SK-N-SH treated with all-trans-retinoic acid at 6 μM for 48 hours (cell line): Measurements from ENCODE around the gene RBM7.

ENCODE experiments used
- ATAC-seq: fragments of 200-7000 bp; cut with Tn5 transposase; 3 replicates; pipeline ENCODE4 v1.9.1; 2020; ENCODE audit warnings: mild to moderate bottlenecking, moderate library complexity
- ARNTL ChIP-seq: fragments of 450-650 bp; formaldehyde crosslinking; IDR thresholded peaks from 2 replicates; pipeline ENCODE4 v1.5.0; 2020; ENCODE audit warnings: low read depth, mild to moderate bottlenecking, moderate library complexity, borderline replicate concordance
- BACH2 ChIP-seq: fragments of 250-450 bp; sonication (Bioruptor Pico); IDR thresholded peaks from 2 replicates; pipeline ENCODE4 v1.9.0; 2021; ENCODE audit warnings: mild to moderate bottlenecking, borderline replicate concordance
- CSDC2 ChIP-seq: fragments of 250-450 bp; sonication (Bioruptor Pico); IDR thresholded peaks from 2 replicates; pipeline ENCODE4 v1.5.0; 2020; ENCODE audit warnings: mild to moderate bottlenecking, moderate library complexity
- CSRNP3 ChIP-seq: fragments of 250-450 bp; sonication (Bioruptor Pico); IDR thresholded peaks from 2 replicates; pipeline ENCODE4 v1.5.1; 2021; ENCODE audit warnings: mild to moderate bottlenecking, moderate library complexity
- ESRRG ChIP-seq: fragments of 250-450 bp; sonication (Bioruptor Pico); IDR thresholded peaks from 2 replicates; pipeline ENCODE4 v1.6.1; 2021; ENCODE audit warnings: mild to moderate bottlenecking
- GLIS3 ChIP-seq: fragments of 250-450 bp; sonication (Bioruptor Pico); IDR thresholded peaks from 2 replicates; pipeline ENCODE4 v1.5.0; 2020; ENCODE audit warnings: mild to moderate bottlenecking, moderate library complexity
- ISL1 ChIP-seq: fragments of 250-450 bp; sonication (Bioruptor Pico); IDR thresholded peaks from 2 replicates; pipeline ENCODE4 v2.1.2; 2022; ENCODE audit warnings: mild to moderate bottlenecking, moderate library complexity
- OSR1 ChIP-seq: fragments of 250-450 bp; sonication (Bioruptor Pico); IDR thresholded peaks from 2 replicates; pipeline ENCODE4 v1.8.0; 2022; ENCODE audit warnings: moderate library complexity, mild to moderate bottlenecking, inconsistent platforms
- POU6F1 ChIP-seq: fragments of 250-450 bp; sonication (Bioruptor Pico); IDR thresholded peaks from 2 replicates; pipeline ENCODE4 v1.8.0; 2021; ENCODE audit warnings: low read depth, mild to moderate bottlenecking, moderate library complexity, borderline replicate concordance
- PPARA ChIP-seq: fragments of 250-450 bp; sonication (Bioruptor Pico); IDR thresholded peaks from 2 replicates; pipeline ENCODE4 v1.5.0; 2020; ENCODE audit warnings: mild to moderate bottlenecking, borderline replicate concordance
- RARB ChIP-seq: fragments of 250-450 bp; sonication (Bioruptor Pico); IDR thresholded peaks from 2 replicates; pipeline ENCODE4 v1.8.0; 2021; ENCODE audit warnings: mild to moderate bottlenecking, moderate library complexity
- SNAI2 ChIP-seq: fragments of 250-450 bp; sonication (Bioruptor Pico); IDR thresholded peaks from 2 replicates; pipeline ENCODE4 v1.5.0; 2020; ENCODE audit warnings: mild to moderate bottlenecking, moderate library complexity
- TCF4 ChIP-seq: fragments of 250-450 bp; sonication (Bioruptor Pico); IDR thresholded peaks from 2 replicates; pipeline ENCODE4 v1.8.0; 2021; ENCODE audit warnings: mild to moderate bottlenecking, moderate library complexity, borderline replicate concordance
- TOX ChIP-seq: fragments of 250-450 bp; sonication (Bioruptor Pico); IDR thresholded peaks from 2 replicates; pipeline ENCODE4 v1.8.0; 2021; ENCODE audit warnings: mild to moderate bottlenecking, moderate library complexity, borderline replicate concordance
- ZC3H10 ChIP-seq: fragments of 250-450 bp; sonication (Bioruptor Pico); IDR thresholded peaks from 2 replicates; pipeline ENCODE4 v1.5.1; 2021; ENCODE audit warnings: mild to moderate bottlenecking, moderate library complexity
- ZFP30 ChIP-seq: fragments of 450-650 bp; formaldehyde crosslinking; IDR thresholded peaks from 2 replicates; pipeline ENCODE4 v1.5.0; 2022; ENCODE audit warnings: mild to moderate bottlenecking, moderate library complexity
- ZNF565 ChIP-seq: fragments of 450-650 bp; formaldehyde crosslinking; conservative IDR thresholded peaks from 2 replicates; pipeline ENCODE4 v1.5.0; 2020; ENCODE audit warnings: low read depth, mild to moderate bottlenecking, moderate library complexity
- ZNF70 ChIP-seq: fragments of 450-650 bp; formaldehyde crosslinking; IDR thresholded peaks from 2 replicates; pipeline ENCODE4 v1.5.0; 2020; ENCODE audit warnings: mild to moderate bottlenecking, moderate library complexity
- ZNF8 ChIP-seq: fragments of 450-650 bp; formaldehyde crosslinking; IDR thresholded peaks from 2 replicates; pipeline ENCODE4 v1.5.0; 2020; ENCODE audit warnings: mild to moderate bottlenecking, moderate library complexity
- TF ChIP-seq, protein P1 (sequence below): fragments of 250-450 bp; sonication (Bioruptor Pico); IDR thresholded peaks from 2 replicates; pipeline ENCODE4 v1.8.0; 2020; ENCODE audit warnings: mild to moderate bottlenecking, moderate library complexity, borderline replicate concordance
- TF ChIP-seq, protein P2 (sequence below): fragments of 250-450 bp; sonication (Bioruptor Pico); IDR thresholded peaks from 2 replicates; pipeline ENCODE4 v1.5.1; 2020; ENCODE audit warnings: low read depth, mild to moderate bottlenecking, moderate library complexity
- TF ChIP-seq, protein P3 (sequence below): fragments of 250-450 bp; sonication (Bioruptor Pico); IDR thresholded peaks from 2 replicates; pipeline ENCODE4 v1.5.0; 2020; ENCODE audit warnings: mild to moderate bottlenecking, moderate library complexity

Gene RBM7

DNA sequence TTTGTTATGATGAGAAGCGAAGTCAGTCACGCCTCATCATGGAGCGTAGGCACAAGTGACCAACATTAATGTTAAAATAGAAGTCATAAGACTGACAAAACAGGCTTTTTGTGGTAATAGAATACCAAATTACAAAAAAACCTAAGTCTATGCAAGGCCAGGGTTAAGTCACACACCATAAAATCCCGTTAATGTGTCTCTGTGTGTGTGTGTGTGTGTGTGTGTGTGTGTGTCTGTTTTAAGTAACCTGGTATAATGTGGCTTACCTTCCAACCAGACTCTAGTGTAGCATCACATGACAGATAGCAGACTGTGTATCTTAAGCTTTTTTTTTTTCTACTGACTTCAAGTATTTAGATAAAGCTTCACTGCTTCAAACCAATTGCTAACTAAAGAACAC lies 38.1 kb upstream of the RBM7 start:
- ATAC-seq, result no peak
- TF ChIP-seq PPARA (CRISPR knock-in tag), result no peak
- TF ChIP-seq ZFP30, result no peak
- no peak for TF ChIP-seq CSRNP3 (CRISPR knock-in tag)
- TF ChIP-seq GLIS3 (CRISPR knock-in tag), result no peak
- no peak for TF ChIP-seq ARNTL (CRISPR knock-in tag)
- no peak for TF ChIP-seq TCF4
- no peak for TF ChIP-seq ZNF565 (CRISPR knock-in tag)
- no peak for TF ChIP-seq BACH2 (CRISPR knock-in tag)
- no peak for TF ChIP-seq ZNF70 (CRISPR knock-in tag)
- TF ChIP-seq, protein P1, sequence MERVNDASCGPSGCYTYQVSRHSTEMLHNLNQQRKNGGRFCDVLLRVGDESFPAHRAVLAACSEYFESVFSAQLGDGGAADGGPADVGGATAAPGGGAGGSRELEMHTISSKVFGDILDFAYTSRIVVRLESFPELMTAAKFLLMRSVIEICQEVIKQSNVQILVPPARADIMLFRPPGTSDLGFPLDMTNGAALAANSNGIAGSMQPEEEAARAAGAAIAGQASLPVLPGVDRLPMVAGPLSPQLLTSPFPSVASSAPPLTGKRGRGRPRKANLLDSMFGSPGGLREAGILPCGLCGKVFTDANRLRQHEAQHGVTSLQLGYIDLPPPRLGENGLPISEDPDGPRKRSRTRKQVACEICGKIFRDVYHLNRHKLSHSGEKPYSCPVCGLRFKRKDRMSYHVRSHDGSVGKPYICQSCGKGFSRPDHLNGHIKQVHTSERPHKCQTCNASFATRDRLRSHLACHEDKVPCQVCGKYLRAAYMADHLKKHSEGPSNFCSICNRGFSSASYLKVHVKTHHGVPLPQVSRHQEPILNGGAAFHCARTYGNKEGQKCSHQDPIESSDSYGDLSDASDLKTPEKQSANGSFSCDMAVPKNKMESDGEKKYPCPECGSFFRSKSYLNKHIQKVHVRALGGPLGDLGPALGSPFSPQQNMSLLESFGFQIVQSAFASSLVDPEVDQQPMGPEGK, result no peak
- no peak for TF ChIP-seq RARB (CRISPR knock-in tag)
- no peak for TF ChIP-seq TOX (CRISPR knock-in tag)
- TF ChIP-seq ISL1, result no peak
- TF ChIP-seq ESRRG (CRISPR knock-in tag), result no peak
- TF ChIP-seq, protein P2, sequence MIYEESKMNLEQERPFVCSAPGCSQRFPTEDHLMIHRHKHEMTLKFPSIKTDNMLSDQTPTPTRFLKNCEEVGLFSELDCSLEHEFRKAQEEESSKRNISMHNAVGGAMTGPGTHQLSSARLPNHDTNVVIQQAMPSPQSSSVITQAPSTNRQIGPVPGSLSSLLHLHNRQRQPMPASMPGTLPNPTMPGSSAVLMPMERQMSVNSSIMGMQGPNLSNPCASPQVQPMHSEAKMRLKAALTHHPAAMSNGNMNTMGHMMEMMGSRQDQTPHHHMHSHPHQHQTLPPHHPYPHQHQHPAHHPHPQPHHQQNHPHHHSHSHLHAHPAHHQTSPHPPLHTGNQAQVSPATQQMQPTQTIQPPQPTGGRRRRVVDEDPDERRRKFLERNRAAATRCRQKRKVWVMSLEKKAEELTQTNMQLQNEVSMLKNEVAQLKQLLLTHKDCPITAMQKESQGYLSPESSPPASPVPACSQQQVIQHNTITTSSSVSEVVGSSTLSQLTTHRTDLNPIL (CRISPR knock-in tag), result no peak
- TF ChIP-seq POU6F1 (CRISPR knock-in tag), result no peak
- no peak for TF ChIP-seq ZNF8 (CRISPR knock-in tag)
- no peak for TF ChIP-seq OSR1
- TF ChIP-seq ZC3H10 (CRISPR knock-in tag), result no peak

DNA sequence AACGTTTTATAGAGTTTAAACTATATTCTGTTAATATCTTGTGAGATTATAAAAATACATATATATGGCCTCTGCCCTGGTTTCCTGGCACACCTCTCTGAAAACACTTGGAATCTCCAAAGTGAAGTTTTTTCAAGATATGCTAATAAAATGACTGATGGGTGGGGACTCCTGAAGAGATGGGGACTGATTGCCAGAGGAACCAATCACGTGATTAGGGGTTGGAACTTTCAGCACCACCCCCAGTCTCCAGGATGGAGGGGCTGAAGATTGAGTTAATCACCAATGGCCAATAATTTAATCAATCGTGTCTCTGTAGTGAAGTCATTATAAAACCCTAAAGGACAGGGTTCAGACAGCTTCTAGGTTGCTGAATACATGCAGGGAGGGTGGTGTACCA lies 37.5 kb upstream of the RBM7 start:
- TF ChIP-seq OSR1 (no peak), CSRNP3 (CRISPR knock-in tag) (no peak), CSDC2 (CRISPR knock-in tag) (no peak), ZNF70 (CRISPR knock-in tag) (no peak), GLIS3 (CRISPR knock-in tag) (no peak), ISL1 (no peak), RARB (CRISPR knock-in tag) (no peak), PPARA (CRISPR knock-in tag) (no peak), SNAI2 (CRISPR knock-in tag) (no peak), TCF4 (no peak), ZNF8 (CRISPR knock-in tag) (no peak), ZNF565 (CRISPR knock-in tag) (no peak)
- TF ChIP-seq, protein P1, result no peak
- TF ChIP-seq, protein P3, sequence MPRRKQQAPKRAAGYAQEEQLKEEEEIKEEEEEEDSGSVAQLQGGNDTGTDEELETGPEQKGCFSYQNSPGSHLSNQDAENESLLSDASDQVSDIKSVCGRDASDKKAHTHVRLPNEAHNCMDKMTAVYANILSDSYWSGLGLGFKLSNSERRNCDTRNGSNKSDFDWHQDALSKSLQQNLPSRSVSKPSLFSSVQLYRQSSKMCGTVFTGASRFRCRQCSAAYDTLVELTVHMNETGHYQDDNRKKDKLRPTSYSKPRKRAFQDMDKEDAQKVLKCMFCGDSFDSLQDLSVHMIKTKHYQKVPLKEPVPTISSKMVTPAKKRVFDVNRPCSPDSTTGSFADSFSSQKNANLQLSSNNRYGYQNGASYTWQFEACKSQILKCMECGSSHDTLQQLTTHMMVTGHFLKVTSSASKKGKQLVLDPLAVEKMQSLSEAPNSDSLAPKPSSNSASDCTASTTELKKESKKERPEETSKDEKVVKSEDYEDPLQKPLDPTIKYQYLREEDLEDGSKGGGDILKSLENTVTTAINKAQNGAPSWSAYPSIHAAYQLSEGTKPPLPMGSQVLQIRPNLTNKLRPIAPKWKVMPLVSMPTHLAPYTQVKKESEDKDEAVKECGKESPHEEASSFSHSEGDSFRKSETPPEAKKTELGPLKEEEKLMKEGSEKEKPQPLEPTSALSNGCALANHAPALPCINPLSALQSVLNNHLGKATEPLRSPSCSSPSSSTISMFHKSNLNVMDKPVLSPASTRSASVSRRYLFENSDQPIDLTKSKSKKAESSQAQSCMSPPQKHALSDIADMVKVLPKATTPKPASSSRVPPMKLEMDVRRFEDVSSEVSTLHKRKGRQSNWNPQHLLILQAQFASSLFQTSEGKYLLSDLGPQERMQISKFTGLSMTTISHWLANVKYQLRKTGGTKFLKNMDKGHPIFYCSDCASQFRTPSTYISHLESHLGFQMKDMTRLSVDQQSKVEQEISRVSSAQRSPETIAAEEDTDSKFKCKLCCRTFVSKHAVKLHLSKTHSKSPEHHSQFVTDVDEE, result no peak
- no peak for ATAC-seq
